ENCODE results near the gene NGRN. TPM values are rescaled to one million over a fixed set of nuclear protein-coding genes. Genes with fewer than 3 reads are reported as not detected.
A peak's percentile ranks its signal among the peaks of the same experiment; 100 is the strongest.

The NGRN gene
- total and polyA plus RNA-seq, 2 of the 8 experiments (the other 6 are each of a cell fraction or from before 2014, with no cell fraction given): 60.1 to 101 TPM

- TF ChIP-seq, protein P1, sequence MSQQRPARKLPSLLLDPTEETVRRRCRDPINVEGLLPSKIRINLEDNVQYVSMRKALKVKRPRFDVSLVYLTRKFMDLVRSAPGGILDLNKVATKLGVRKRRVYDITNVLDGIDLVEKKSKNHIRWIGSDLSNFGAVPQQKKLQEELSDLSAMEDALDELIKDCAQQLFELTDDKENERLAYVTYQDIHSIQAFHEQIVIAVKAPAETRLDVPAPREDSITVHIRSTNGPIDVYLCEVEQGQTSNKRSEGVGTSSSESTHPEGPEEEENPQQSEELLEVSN (IDR thresholded peaks at IDR 0.05): no peak
- TF ChIP-seq MAX (IDR thresholded peaks at IDR 0.05): peak; percentile 61; the same call in 1 of the 2 replicates
- TF ChIP-seq, protein P2, sequence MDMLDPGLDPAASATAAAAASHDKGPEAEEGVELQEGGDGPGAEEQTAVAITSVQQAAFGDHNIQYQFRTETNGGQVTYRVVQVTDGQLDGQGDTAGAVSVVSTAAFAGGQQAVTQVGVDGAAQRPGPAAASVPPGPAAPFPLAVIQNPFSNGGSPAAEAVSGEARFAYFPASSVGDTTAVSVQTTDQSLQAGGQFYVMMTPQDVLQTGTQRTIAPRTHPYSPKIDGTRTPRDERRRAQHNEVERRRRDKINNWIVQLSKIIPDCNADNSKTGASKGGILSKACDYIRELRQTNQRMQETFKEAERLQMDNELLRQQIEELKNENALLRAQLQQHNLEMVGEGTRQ (IDR thresholded peaks at IDR 0.05; ENCODE audit: low read length): no peak; the same call in 1 of the 2 replicates
These were observed 35.7 kb downstream of the NGRN start (continued) for GRCh38 chr15:90300988-90301706.
